A549 (cell line): Measurements from ENCODE around the gene TRAPPC12. TPM values are rescaled to one million over a fixed set of nuclear protein-coding genes. Genes with fewer than 3 reads are reported as not detected.

Experiments used
- ATAC-seq, 2 experiments: fragments of 200-7000 bp in 1 of 2; fragments of >200 bp in 1 of 2; cut with Nextera tagmentation in 1 of 2; cut with Tn5 transposase in 1 of 2; 3 replicates each; pipeline versions ENCODE4 v1.8.0 to v1.9.1; 2018 to 2020; ENCODE audit warnings: mild to moderate bottlenecking in 1 of 2, moderate library complexity in 1 of 2
- CTCF ChIA-PET: fragments of 300-600 bp; sonication (Branson Sonifier 250); formaldehyde crosslinking; extraction: SDS; loops from one replicate; lab custom pipeline; 2021; ENCODE audit warnings: antibody characterized with exemption, inconsistent platforms; lab: Yijun Ruan, JAX
- POLR2A ChIA-PET: fragments of 350-600 bp; formaldehyde crosslinking; extraction: SDS; loops from one replicate; lab custom pipeline; 2021; ENCODE audit warnings: antibody characterized with exemption, inconsistent platforms; lab: Yijun Ruan, JAX
- DNase-seq, 2 experiments: peaks; one replicate each; pipeline versions ENCODE4 v3.0.0 to v3.0.0-alpha.2; 2011 to 2016; ENCODE audit warnings: low read depth in 1 of 2, low spot score in 1 of 2
- FAIRE-seq: peaks from 2 replicates; lab custom pipeline; 2011; peaks lifted over from hg19 to GRCh38; lab: Jason Lieb, UNC
- H3K27ac ChIP-seq, 2 experiments: fragments of >200 bp; sonication (Bioruptor Twin); formaldehyde crosslinking; 3 replicates each; pipeline ENCODE4 v1.5.1; 2016 to 2017
- H3K4me1 ChIP-seq: fragments of >200 bp; sonication (Bioruptor Twin); formaldehyde crosslinking; 3 replicates; pipeline ENCODE4 v1.6.1; 2016
- H3K4me2 ChIP-seq: fragments of >200 bp; sonication (Bioruptor Twin); formaldehyde crosslinking; 3 replicates; pipeline ENCODE4 v1.6.1; 2016
- H3K4me3 ChIP-seq: fragments of >200 bp; sonication (Bioruptor Twin); formaldehyde crosslinking; 3 replicates; pipeline ENCODE4 v1.5.1; 2016
- H3K9me3 ChIP-seq: fragments of >200 bp; sonication (Bioruptor Twin); formaldehyde crosslinking; 3 replicates; pipeline ENCODE4 v1.6.1; 2016
- CBX8 ChIP-seq: fragments of 200-600 bp; sonication (generic); IDR thresholded peaks from 2 replicates; pipeline ENCODE4 v1.6.1; 2016
- CHD4 ChIP-seq: fragments of 200-600 bp; sonication (generic); IDR thresholded peaks from 2 replicates; pipeline ENCODE4 v1.6.1; 2016; ENCODE audit warnings: antibody characterized with exemption, mild to moderate bottlenecking, borderline replicate concordance
- EHMT2 ChIP-seq: fragments of 200-600 bp; sonication (generic); IDR thresholded peaks from 2 replicates; pipeline ENCODE4 v1.6.1; 2016; ENCODE audit warnings: antibody characterized with exemption, low read depth, mild to moderate bottlenecking, moderate library complexity
- EP300 ChIP-seq, 2 experiments: fragments of >200 bp; sonication (Bioruptor Twin); formaldehyde crosslinking; IDR thresholded peaks; 2 replicates in 1 of 2; 3 replicates in 1 of 2; pipeline ENCODE4 v1.6.1; 2016 to 2017
- ESRRA ChIP-seq: fragments of 150-350 bp; IDR thresholded peaks from 2 replicates; pipeline ENCODE4 v1.6.1; 2014; ENCODE audit warnings: mild to moderate bottlenecking, low read length, borderline replicate concordance
- FOSB ChIP-seq: fragments of 250-450 bp; sonication (Bioruptor Pico); IDR thresholded peaks from 2 replicates; pipeline ENCODE4 v1.5.0; 2020; ENCODE audit warnings: mild to moderate bottlenecking, moderate library complexity
- FOXS1 ChIP-seq: fragments of 250-450 bp; sonication (Bioruptor Pico); IDR thresholded peaks from 2 replicates; pipeline ENCODE4 v1.5.0; 2020; ENCODE audit warnings: mild to moderate bottlenecking, moderate library complexity
- HDAC2 ChIP-seq: fragments of 200-600 bp; sonication (generic); IDR thresholded peaks from 2 replicates; pipeline ENCODE4 v1.6.1; 2016
- HEYL ChIP-seq: fragments of 250-450 bp; sonication (Bioruptor Pico); IDR thresholded peaks from 2 replicates; pipeline ENCODE4 v1.8.0; 2021; ENCODE audit warnings: mild to moderate bottlenecking, moderate library complexity
- KDM5A ChIP-seq: fragments of 200-600 bp; sonication (generic); IDR thresholded peaks from 2 replicates; pipeline ENCODE4 v1.6.1; 2016; ENCODE audit warnings: antibody characterized with exemption, mild to moderate bottlenecking
- MAZ ChIP-seq: fragments of 150-350 bp; IDR thresholded peaks from 2 replicates; pipeline ENCODE4 v1.6.1; 2014; ENCODE audit warnings: antibody characterized with exemption, low read depth, low read length, borderline replicate concordance
- PHF8 ChIP-seq: fragments of 200-600 bp; sonication (generic); IDR thresholded peaks from 2 replicates; pipeline ENCODE4 v1.6.1; 2016; ENCODE audit warnings: low read depth, mild to moderate bottlenecking, antibody characterized with exemption, moderate library complexity, borderline replicate concordance
- RAD21 ChIP-seq, 2 experiments: fragments of >200 bp in 1 of 2; sonication (Bioruptor Twin) in 1 of 2; formaldehyde crosslinking in 1 of 2; IDR thresholded peaks in 1 of 2; conservative IDR thresholded peaks in 1 of 2; 2 replicates in 1 of 2; 3 replicates in 1 of 2; pipeline ENCODE4 v1.6.1; 2012 to 2018; ENCODE audit warnings: inconsistent platforms in 1 of 2
- RARB ChIP-seq: fragments of 250-450 bp; sonication (Bioruptor Pico); IDR thresholded peaks from 2 replicates; pipeline ENCODE4 v1.8.0; 2021; ENCODE audit warnings: mild to moderate bottlenecking, moderate library complexity
- RNF2 ChIP-seq: fragments of 200-600 bp; sonication (generic); IDR thresholded peaks from 2 replicates; pipeline ENCODE4 v1.6.1; 2016; ENCODE audit warnings: low read depth, mild to moderate bottlenecking, antibody characterized with exemption, moderate library complexity, borderline replicate concordance
- SREBF2 ChIP-seq: fragments of 450-650 bp; IDR thresholded peaks from 2 replicates; pipeline ENCODE4 v1.6.1; 2014; ENCODE audit warnings: mild to moderate bottlenecking, moderate library complexity
- TP53 ChIP-seq: fragments of 250-450 bp; sonication (Bioruptor Pico); IDR thresholded peaks from 2 replicates; pipeline ENCODE4 v1.5.0; 2021; ENCODE audit warnings: mild to moderate bottlenecking, moderate library complexity
- USF2 ChIP-seq: fragments of 450-650 bp; IDR thresholded peaks from 2 replicates; pipeline ENCODE4 v1.6.1; 2014; ENCODE audit warnings: antibody characterized with exemption
- ZC3H11A ChIP-seq: fragments of 450-650 bp; IDR thresholded peaks from 2 replicates; pipeline ENCODE4 v1.6.1; 2014; ENCODE audit warnings: antibody characterized with exemption, mild to moderate bottlenecking
- ZNF302 ChIP-seq: fragments of 250-450 bp; sonication (Bioruptor Pico); IDR thresholded peaks from 2 replicates; pipeline ENCODE4 v1.9.0; 2021; ENCODE audit warnings: inconsistent platforms, mild to moderate bottlenecking, moderate library complexity
- ZSCAN20 ChIP-seq: fragments of 250-450 bp; sonication (Bioruptor Pico); IDR thresholded peaks from 2 replicates; pipeline ENCODE4 v1.8.0; 2022; ENCODE audit warnings: mild to moderate bottlenecking, moderate library complexity
- whole genome bisulfite sequencing: methylation state at CpG from one replicate; pipeline ENCODE4 v1.1.6; 2017; ENCODE audit errors: missing lambda C conversion rate; 5-methylcytosine and 5-hydroxymethylcytosine counted together
- polyA plus RNA-seq, 4 experiments: library from polyadenylated mRNA; depleted of rRNA in 3 of 4; stranded (reverse); fragments of >200 nt; fragmentation: RNase III in 1 of 4; extraction: RNeasy Plus Mini Kit Qiagen cat#74134 plus additional on column Dnase treatment in 1 of 4; gene quantifications; 2 replicates in 3 of 4; 3 replicates in 1 of 4; pipeline ENCODE4 v1.2.3, GENCODE V29; 2011 to 2017
- TF ChIP-seq, protein P1 (sequence below): fragments of 250-450 bp; sonication (Bioruptor Pico); IDR thresholded peaks from 2 replicates; pipeline ENCODE4 v1.5.0; 2021; ENCODE audit warnings: mild to moderate bottlenecking, moderate library complexity, borderline replicate concordance

Gene TRAPPC12
- polyA plus RNA-seq, 2 of the 4 experiments (the other 2 are of a cell fraction), result 42.3 to 55.0 TPM

DNA sequence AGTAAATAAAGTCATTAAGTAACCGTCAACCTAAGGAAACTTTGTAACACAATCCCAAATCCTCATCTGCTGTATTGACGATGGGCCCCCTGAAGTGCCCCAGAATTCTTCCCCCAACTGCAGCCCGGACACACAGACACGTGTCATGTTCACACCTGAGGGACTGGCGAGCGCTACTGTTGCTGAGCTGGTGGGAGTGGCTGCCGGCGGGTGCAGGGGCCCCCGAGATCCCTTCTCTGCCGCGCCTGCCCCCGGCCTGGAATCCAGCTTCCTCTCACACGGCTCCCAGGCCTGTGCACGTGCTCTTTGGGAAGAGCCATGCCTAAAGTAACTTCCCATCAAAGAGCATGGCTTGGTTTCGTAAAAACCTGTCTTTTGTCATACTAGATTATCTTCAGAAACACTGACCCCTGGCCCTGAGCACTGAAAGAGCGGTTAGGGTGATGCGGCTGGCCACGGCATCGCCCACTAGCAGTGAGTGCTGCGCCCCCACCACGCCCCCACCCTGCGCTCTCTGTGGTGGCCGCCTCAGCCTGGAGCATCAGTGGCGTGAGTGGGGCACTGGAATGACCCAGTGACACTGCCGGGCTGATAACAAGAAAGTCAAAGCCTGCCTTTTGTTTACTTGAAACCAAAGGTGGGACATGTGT lies 83.8 kb downstream of the TRAPPC12 start (continued):
- no peak for TF ChIP-seq PHF8
- TF ChIP-seq TP53 (CRISPR knock-in tag), result no peak
- TF ChIP-seq FOSB, result no peak
- TF ChIP-seq ESRRA, result no peak
- TF ChIP-seq SREBF2, result no peak
- no peak for TF ChIP-seq RNF2

DNA sequence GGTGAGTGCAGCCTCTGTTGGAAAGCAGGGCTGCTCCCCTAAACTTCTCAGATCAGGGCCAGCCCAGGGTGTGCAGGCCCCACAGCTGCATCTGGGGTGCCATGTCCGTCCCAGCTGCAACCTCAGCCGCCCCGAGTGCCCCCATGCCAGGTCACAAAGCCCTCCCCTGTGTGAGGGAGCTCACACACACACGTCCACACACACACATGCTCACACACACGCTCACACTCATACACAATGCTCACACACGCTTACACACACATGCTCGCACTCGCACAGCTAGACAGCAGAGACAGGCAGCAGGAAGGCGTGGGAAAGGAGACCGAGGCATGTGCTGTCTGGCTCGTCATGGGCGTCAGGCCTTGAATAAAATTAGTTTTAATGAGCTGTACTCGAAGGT lies 84.5 kb downstream of the TRAPPC12 start:
- no peak for DNase-seq
- ATAC-seq, result no peak
- no peak for FAIRE-seq
- TF ChIP-seq, protein P1, sequence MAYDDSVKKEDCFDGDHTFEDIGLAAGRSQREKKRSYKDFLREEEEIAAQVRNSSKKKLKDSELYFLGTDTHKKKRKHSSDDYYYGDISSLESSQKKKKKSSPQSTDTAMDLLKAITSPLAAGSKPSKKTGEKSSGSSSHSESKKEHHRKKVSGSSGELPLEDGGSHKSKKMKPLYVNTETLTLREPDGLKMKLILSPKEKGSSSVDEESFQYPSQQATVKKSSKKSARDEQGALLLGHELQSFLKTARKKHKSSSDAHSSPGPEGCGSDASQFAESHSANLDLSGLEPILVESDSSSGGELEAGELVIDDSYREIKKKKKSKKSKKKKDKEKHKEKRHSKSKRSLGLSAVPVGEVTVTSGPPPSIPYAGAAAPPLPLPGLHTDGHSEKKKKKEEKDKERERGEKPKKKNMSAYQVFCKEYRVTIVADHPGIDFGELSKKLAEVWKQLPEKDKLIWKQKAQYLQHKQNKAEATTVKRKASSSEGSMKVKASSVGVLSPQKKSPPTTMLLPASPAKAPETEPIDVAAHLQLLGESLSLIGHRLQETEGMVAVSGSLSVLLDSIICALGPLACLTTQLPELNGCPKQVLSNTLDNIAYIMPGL (CRISPR knock-in tag), result no peak
- TF ChIP-seq RARB, result no peak
- no peak for TF ChIP-seq HDAC2
- no peak for TF ChIP-seq MAZ
- no peak for TF ChIP-seq KDM5A
- TF ChIP-seq RAD21 (conservative IDR thresholded peaks at IDR 0.05 in 1 of 2, IDR thresholded peaks at IDR 0.05 in 1 of 2), result no peak
- no peak for TF ChIP-seq CBX8
- TF ChIP-seq USF2, result no peak
- TF ChIP-seq EHMT2, result no peak
- no peak for TF ChIP-seq FOSB
- no peak for TF ChIP-seq FOXS1
- TF ChIP-seq ESRRA, result no peak
- no peak for TF ChIP-seq HEYL (CRISPR knock-in tag)
- no peak for TF ChIP-seq EP300 (IDR thresholded peaks at IDR 0.05)
- TF ChIP-seq ZNF302 (CRISPR knock-in tag), result no peak
- TF ChIP-seq ZC3H11A, result no peak
- TF ChIP-seq CHD4, result no peak
- H3K4me3 ChIP-seq, result no peak overlapping the region
- no peak overlapping the region for H3K4me2 ChIP-seq
- H3K4me1 ChIP-seq, result peaks cover 17% of the 10 kb centered on the region
- ChIA-PET CTCF (interaction anchor here (0.5 to 6.3 kb wide), 9 partner anchors 10 to 188 kb away, joined by 3 to 64 read pairs (median 15); partner anchors contain the start of gene TRAPPC12), POLR2A (no interaction called here)
- H3K27ac ChIP-seq, result no peak overlapping the region
- 92% methylated on average over 13 of the region's 13 CpGs for WGBS
- no peaks in the 10 kb centered on the region for H3K9me3 ChIP-seq

DNA sequence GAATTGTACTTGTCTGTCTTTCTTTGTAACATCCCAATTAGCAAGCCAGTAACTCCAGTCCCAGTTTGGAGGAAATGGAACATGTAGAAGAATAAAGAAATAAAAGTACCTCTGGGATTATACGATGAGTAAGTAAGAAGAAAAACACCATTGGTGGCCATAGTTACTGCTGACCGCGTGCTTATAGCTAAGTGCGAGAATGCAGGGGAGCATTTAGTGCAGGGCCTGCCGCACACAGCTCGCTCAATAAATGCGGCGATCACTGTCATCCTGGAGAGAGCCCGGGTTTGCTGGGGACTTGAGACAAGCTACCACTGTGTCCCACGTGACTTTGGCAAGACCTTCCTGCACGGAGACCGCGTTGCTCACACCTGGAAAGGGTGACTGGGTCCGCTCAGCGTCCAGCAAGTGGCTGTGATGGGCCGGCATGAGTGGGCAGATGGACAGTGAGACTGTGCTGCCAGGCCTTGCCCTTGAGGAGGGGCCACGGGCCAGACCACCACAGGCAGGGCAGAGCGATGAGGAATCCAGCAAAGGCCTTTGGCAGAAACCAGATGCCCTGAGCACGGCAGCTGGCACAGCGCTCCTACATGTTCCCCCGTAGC lies 85.0 kb downstream of the TRAPPC12 start:
- no peak for DNase-seq
- no peaks in the 10 kb centered on the region for H3K9me3 ChIP-seq
- no peak for TF ChIP-seq PHF8
- TF ChIP-seq ZSCAN20 (CRISPR knock-in tag), result no peak
- TF ChIP-seq, all 56 proteins: peak for 0
- H3K4me3 ChIP-seq, result no peak overlapping the region
- ChIA-PET CTCF (interaction anchor here (0.8 to 6.3 kb wide), 9 partner anchors 10 to 189 kb away, joined by 3 to 64 read pairs (median 4); partner anchors contain the start of gene TRAPPC12), POLR2A (no interaction called here)
- ATAC-seq, result no peak
- H3K27ac ChIP-seq, result peak overlapping the region in 1 of 2 experiments; percentile 6; a peak in 2 of 6 replicates
- H3K4me2 ChIP-seq, result no peak overlapping the region
- FAIRE-seq, result no peak
- WGBS, result 97% methylated on average over 20 of the region's 21 CpGs
- H3K4me1 ChIP-seq, result peaks cover 17% of the 10 kb centered on the region
